ENCODE data around the gene DNAJB5. TPM values are rescaled to one million over a fixed set of nuclear protein-coding genes. Genes with fewer than 3 reads are reported as not detected.
A peak's percentile ranks its signal among the peaks of the same experiment; 100 is the strongest.

Gene DNAJB5
- total RNA-seq, 2 experiments from 2014 or later, result 2.7 to 2.8 TPM

DNA sequence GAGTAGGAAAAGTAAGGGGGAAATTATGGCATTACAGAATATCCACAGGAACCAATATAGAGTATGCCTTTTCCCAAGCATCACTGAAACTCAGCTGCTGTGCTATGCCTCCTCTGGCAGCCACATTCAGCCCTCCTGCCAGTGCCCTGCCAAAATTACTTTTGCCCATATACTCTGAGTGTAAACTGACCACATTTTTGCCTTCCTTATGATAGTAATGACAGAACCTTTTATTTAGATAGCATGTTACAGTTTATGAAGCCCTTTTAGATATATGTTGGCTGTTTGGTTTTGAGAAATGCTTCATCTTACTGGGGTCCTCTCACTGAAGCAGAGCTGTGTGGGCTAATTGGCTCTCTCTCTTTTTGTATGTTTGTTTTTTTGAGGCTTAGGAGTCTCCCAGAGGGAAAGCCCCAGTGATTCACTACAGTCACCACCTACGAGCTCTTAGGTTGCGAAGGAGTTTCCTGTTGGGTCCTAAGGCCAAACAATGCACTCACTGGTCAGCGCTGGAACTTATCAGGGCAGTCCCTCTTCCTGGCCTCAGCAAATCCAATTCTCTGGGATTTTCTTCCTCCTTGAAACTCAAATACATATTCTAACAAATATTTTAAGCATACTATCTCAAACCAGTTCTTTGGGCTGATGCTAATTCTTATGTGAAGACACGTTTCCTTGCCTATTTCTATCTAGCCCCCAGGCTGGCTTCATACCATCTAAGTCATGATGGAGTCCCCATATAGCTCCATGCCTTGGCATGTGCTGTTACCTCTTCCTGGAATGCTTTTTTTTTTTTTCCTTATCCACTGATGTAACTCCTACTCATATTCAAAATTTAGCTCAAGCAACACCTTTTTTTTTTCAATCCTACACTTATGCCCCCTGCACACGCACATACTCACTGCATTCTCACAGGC is 27.7 kb upstream of the DNAJB5 start:
- intact Hi-C loops (cut with DNase I, micrococcal nuclease), result no loop called here
- no peaks in the 10 kb centered on the region for H3K9me3 Mint-ChIP-seq
- no peak overlapping the region for H3K27ac Mint-ChIP-seq
- H3K27me3 Mint-ChIP-seq, result peaks cover 87% of the 10 kb centered on the region
- Histone ChIP-seq H3K27me3 (ENCODE audit: control insufficient read depth in 1 of 2, insufficient read depth in 2 of 2, low read length in 2 of 2) (peaks cover 37 to 83% of the 10 kb centered on the region in 2 experiments), H3K9me3 (ENCODE audit: control insufficient read depth in 1 of 2, insufficient read depth in 1 of 2, low read length in 2 of 2) (peaks cover 0 to 5% of the 10 kb centered on the region in 2 experiments), H3K4me1 (ENCODE audit: insufficient read depth, low read length) (peaks cover 9% of the 10 kb centered on the region), H3K27ac (ENCODE audit: low read depth in 1 of 2, low read length in 2 of 2) (no peak overlapping the region), H3K4me3 (ENCODE audit: low read length) (no peak overlapping the region), H3K36me3 (ENCODE audit: insufficient read depth, low read length) (no peaks in the 10 kb centered on the region)
- no peaks in the 10 kb centered on the region for H3K4me1 Mint-ChIP-seq (ENCODE audit: low read depth)
- TF ChIP-seq, protein P1, sequence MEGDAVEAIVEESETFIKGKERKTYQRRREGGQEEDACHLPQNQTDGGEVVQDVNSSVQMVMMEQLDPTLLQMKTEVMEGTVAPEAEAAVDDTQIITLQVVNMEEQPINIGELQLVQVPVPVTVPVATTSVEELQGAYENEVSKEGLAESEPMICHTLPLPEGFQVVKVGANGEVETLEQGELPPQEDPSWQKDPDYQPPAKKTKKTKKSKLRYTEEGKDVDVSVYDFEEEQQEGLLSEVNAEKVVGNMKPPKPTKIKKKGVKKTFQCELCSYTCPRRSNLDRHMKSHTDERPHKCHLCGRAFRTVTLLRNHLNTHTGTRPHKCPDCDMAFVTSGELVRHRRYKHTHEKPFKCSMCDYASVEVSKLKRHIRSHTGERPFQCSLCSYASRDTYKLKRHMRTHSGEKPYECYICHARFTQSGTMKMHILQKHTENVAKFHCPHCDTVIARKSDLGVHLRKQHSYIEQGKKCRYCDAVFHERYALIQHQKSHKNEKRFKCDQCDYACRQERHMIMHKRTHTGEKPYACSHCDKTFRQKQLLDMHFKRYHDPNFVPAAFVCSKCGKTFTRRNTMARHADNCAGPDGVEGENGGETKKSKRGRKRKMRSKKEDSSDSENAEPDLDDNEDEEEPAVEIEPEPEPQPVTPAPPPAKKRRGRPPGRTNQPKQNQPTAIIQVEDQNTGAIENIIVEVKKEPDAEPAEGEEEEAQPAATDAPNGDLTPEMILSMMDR (IDR thresholded peaks at IDR 0.05), result no peak
- ChIA-PET CTCF (interaction anchor here (1.2 to 1.8 kb wide), 2 partner anchors 10 to 89 kb away, joined by 3 to 5 read pairs; no protein-coding TSS in a partner anchor), POLR2A (interaction anchor here (1.2 kb wide), 1 partner anchor 11 kb away, joined by 4 read pairs; no protein-coding TSS in a partner anchor)
- H3K36me3 Mint-ChIP-seq (ENCODE audit: low read depth), result no peaks in the 10 kb centered on the region
- DNase-seq (peak in 1 of 14 experiments; percentile 12), ATAC-seq (ENCODE audit: poor library complexity) (no peak)
- no peak overlapping the region for H3K4me3 Mint-ChIP-seq

- Histone ChIP-seq H3K9me3 (ENCODE audit: control insufficient read depth in 1 of 2, insufficient read depth in 1 of 2, low read length in 2 of 2) (peaks cover 0 to 5% of the 10 kb centered on the region in 2 experiments), H3K4me1 (ENCODE audit: insufficient read depth, low read length) (peaks cover 6% of the 10 kb centered on the region), H3K27me3 (ENCODE audit: control insufficient read depth in 1 of 2, insufficient read depth in 2 of 2, low read length in 2 of 2) (peaks cover 35 to 83% of the 10 kb centered on the region in 2 experiments), H3K36me3 (ENCODE audit: insufficient read depth, low read length) (no peaks in the 10 kb centered on the region), H3K27ac (ENCODE audit: low read depth in 1 of 2, low read length in 2 of 2) (no peak overlapping the region), H3K4me3 (ENCODE audit: low read length) (no peak overlapping the region)
- ATAC-seq (ENCODE audit: poor library complexity), result no peak
- intact Hi-C loops (cut with DNase I, micrococcal nuclease), result no loop called here
- Mint-ChIP-seq H3K9me3 (no peaks in the 10 kb centered on the region), H3K27me3 (peaks cover 87% of the 10 kb centered on the region), H3K4me3 (no peak overlapping the region), H3K36me3 (ENCODE audit: low read depth) (no peaks in the 10 kb centered on the region), H3K4me1 (ENCODE audit: low read depth) (no peaks in the 10 kb centered on the region), H3K27ac (no peak overlapping the region)
- DNase-seq, result no peak
- TF ChIP-seq, protein P1 (IDR thresholded peaks at IDR 0.05), result no peak
- POLR2A ChIA-PET, result interaction anchor here (0.9 to 1.2 kb wide), 2 partner anchors 11 kb away, joined by 3 to 4 read pairs; no protein-coding TSS in a partner anchor
- CTCF ChIA-PET, result interaction anchor here (1.2 to 1.8 kb wide), 2 partner anchors 11 to 89 kb away, joined by 3 to 5 read pairs; no protein-coding TSS in a partner anchor
Measured at GRCh38 chr9:34962546-34962945, 27.0 kb upstream of the DNAJB5 start.

- no peaks in the 10 kb centered on the region for H3K36me3 Mint-ChIP-seq (ENCODE audit: low read depth)
- H3K4me3 ChIP-seq (ENCODE audit: low read length), result no peak overlapping the region
- POLR2A ChIA-PET, result interaction anchor here (0.9 kb wide), 1 partner anchor 12 kb away, joined by 3 read pairs; no protein-coding TSS in a partner anchor
- no peaks in the 10 kb centered on the region for H3K36me3 ChIP-seq (ENCODE audit: insufficient read depth, low read length)
- ATAC-seq (ENCODE audit: poor library complexity), result no peak
- H3K27ac Mint-ChIP-seq, result no peak overlapping the region
- CTCF ChIA-PET, result no interaction called here
- no peaks in the 10 kb centered on the region for H3K4me1 Mint-ChIP-seq (ENCODE audit: low read depth)
- no peak for DNase-seq
- peaks cover 89% of the 10 kb centered on the region for H3K27me3 Mint-ChIP-seq
- peaks cover 32 to 82% of the 10 kb centered on the region in 2 experiments for H3K27me3 ChIP-seq (ENCODE audit: control insufficient read depth in 1 of 2, insufficient read depth in 2 of 2, low read length in 2 of 2)
- peaks cover 0 to 3% of the 10 kb centered on the region in 2 experiments for H3K9me3 ChIP-seq (ENCODE audit: control insufficient read depth in 1 of 2, insufficient read depth in 1 of 2, low read length in 2 of 2)
- peaks cover 1% of the 10 kb centered on the region for H3K4me1 ChIP-seq (ENCODE audit: insufficient read depth, low read length)
- no peak overlapping the region for H3K27ac ChIP-seq (ENCODE audit: low read depth in 1 of 2, low read length in 2 of 2)
- H3K4me3 Mint-ChIP-seq, result no peak overlapping the region
- intact Hi-C loops (cut with DNase I, micrococcal nuclease), result no loop called here
- H3K9me3 Mint-ChIP-seq, result no peaks in the 10 kb centered on the region
- TF ChIP-seq, protein P1 (IDR thresholded peaks at IDR 0.05), result no peak
Measured at GRCh38 chr9:34963552-34963951, 26.0 kb upstream of the DNAJB5 start.

Data from CD4-positive, alpha-beta T cell (primary cell).